PC-3 (cell line): ENCODE results near the gene SINHCAF. TPM values are rescaled to one million over a fixed set of nuclear protein-coding genes. Genes with fewer than 3 reads are reported as not detected.

Experiments
- ATAC-seq: fragments of 200-7000 bp; cut with Tn5 transposase; 2 replicates; pipeline ENCODE4 v1.9.1; 2020; ENCODE audit warnings: mild to moderate bottlenecking, moderate library complexity
- BruUV-seq: library from RNA; stranded (reverse); fragments of 400-500 nt; replicated peaks from 2 replicates; lab custom pipeline; 2021; lab: Mats Ljungman, UMichigan
- CTCF ChIA-PET: fragments of 300-600 bp; sonication (Branson Sonifier 250); formaldehyde crosslinking; loops from one replicate; lab custom pipeline; 2022; ENCODE audit warnings: antibody characterized with exemption; lab: Charles Lee
- POLR2A ChIA-PET: fragments of 300-600 bp; sonication (Branson Sonifier 250); formaldehyde crosslinking; loops from one replicate; lab custom pipeline; 2022; ENCODE audit warnings: antibody characterized with exemption; ENCODE audit not compliant: unreplicated experiment; lab: Charles Lee
- DNase-seq: peaks from one replicate; pipeline ENCODE4 v3.0.0-alpha.2; 2015
- H2AFZ ChIP-seq: fragments of 300-600 bp; sonication (generic); 2 replicates; pipeline ENCODE4 v1.6.0; 2016; ENCODE audit warnings: antibody characterized with exemption, low read length
- H3F3A ChIP-seq: fragments of 300-600 bp; sonication (generic); one replicate; pipeline ENCODE4 v1.6.0; 2017; ENCODE audit warnings: antibody characterized with exemption, low read length, control low read depth, mild to moderate bottlenecking; ENCODE audit not compliant: unreplicated experiment
- H3K27ac ChIP-seq: fragments of 300-600 bp; sonication (generic); 2 replicates; pipeline ENCODE4 v1.5.1; 2016; ENCODE audit warnings: mild to moderate bottlenecking, low read length
- H3K27me3 ChIP-seq: fragments of 300-600 bp; sonication (generic); 2 replicates; pipeline ENCODE4 v1.6.1; 2016; ENCODE audit warnings: low read length, mixed read lengths
- H3K36me3 ChIP-seq: fragments of 300-600 bp; sonication (generic); 2 replicates; pipeline ENCODE4 v1.6.1; 2016; ENCODE audit warnings: low read depth, mixed run types, low read length, mixed read lengths
- H3K4me1 ChIP-seq: fragments of 300-600 bp; sonication (generic); 2 replicates; pipeline ENCODE4 v1.5.1; 2016; ENCODE audit warnings: low read length; ENCODE audit not compliant: insufficient read depth
- H3K4me2 ChIP-seq: fragments of 300-600 bp; sonication (generic); 2 replicates; pipeline ENCODE4 v1.6.0; 2016; ENCODE audit warnings: low read length
- H3K4me3 ChIP-seq: fragments of 300-600 bp; sonication (generic); 2 replicates; pipeline ENCODE4 v1.5.1; 2016; ENCODE audit warnings: mild to moderate bottlenecking, low read length, mixed read lengths
- H3K79me2 ChIP-seq: fragments of 300-600 bp; sonication (generic); 2 replicates; pipeline ENCODE4 v1.6.1; 2017; ENCODE audit warnings: low read length, mixed read lengths
- H3K9ac ChIP-seq: fragments of 300-600 bp; sonication (generic); 2 replicates; pipeline ENCODE4 v1.6.0; 2016; ENCODE audit warnings: mild to moderate bottlenecking, low read length
- H3K9me2 ChIP-seq: fragments of 300-600 bp; sonication (generic); replicated peaks from 2 replicates; pipeline ENCODE4 v1.6.1; 2016; ENCODE audit warnings: mixed run types, low read length, mixed read lengths
- H3K9me3 ChIP-seq: fragments of 300-600 bp; sonication (generic); 2 replicates; pipeline ENCODE4 v1.6.1; 2016; ENCODE audit warnings: low read length, mixed read lengths
- H4K20me1 ChIP-seq: fragments of 300-600 bp; sonication (generic); 2 replicates; pipeline ENCODE4 v1.6.1; 2016; ENCODE audit warnings: low read length, mixed read lengths
- EZH2 ChIP-seq: fragments of 300-600 bp; sonication (generic); IDR thresholded peaks from one replicate; pipeline ENCODE4 v1.6.1; 2017; ENCODE audit warnings: antibody characterized with exemption, mild to moderate bottlenecking, low read length; ENCODE audit not compliant: unreplicated experiment
- EZH2phosphoT487 ChIP-seq: fragments of 300-600 bp; sonication (generic); IDR thresholded peaks from 2 replicates; pipeline ENCODE4 v1.6.1; 2018; ENCODE audit warnings: mild to moderate bottlenecking, antibody characterized with exemption, low read length, borderline replicate concordance
- intact Hi-C: fragments of 100-400 bp; cut with micrococcal nuclease; formaldehyde crosslinking; loops from 2 replicates; pipeline ENCODE4 v1.9.0; 2023
- total RNA-seq: library from RNA; depleted of rRNA; stranded (reverse); fragments of >200 nt; gene quantifications from 2 replicates; pipeline ENCODE4 v1.2.3, GENCODE V29; 2014
- TF ChIP-seq, protein P1 (sequence below): fragments of 300-600 bp; sonication (generic); conservative IDR thresholded peaks from 2 replicates; pipeline ENCODE4 v1.5.1; 2017; ENCODE audit warnings: antibody characterized with exemption, low read depth, mild to moderate bottlenecking, low read length

SINHCAF gene
- total RNA-seq, 1 experiment from 2014 or later, result 32.0 TPM

DNA sequence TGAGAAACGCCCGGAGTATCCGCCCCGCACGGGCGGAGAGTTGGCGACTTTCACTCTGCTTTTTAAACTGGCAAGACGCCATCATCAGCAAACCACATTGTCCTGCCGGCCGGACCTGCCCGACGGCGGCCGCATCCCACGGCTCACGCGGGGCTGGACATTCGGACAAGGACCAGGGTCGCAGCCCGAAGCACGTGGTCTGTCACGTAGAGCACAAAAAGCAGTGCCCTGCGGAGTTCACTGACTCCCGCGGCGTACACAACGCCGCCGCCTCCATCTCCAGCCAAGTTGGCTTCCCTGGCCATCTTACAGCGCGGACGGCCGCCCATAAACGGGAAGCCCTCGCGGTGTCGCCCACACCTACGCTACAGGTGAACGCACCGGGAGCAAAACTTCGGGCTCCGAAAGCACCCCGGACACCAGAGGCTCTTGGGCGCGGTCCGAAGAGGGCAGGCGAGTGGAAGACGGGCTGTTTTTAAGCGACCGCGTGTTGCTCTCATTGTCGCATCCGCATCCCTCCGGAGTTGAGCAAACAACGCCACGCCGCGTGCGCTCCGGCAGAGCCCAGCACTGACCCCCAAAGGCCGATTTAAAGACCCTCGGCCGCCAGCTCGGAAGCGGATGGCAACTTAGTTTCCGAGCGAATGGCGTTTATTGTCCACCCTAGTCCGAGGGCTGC, 966 bp downstream of the SINHCAF start:
- no peaks in the 10 kb centered on the region for H3F3A ChIP-seq
- no peaks in the 10 kb centered on the region for H3K9me2 ChIP-seq
- no peaks in the 10 kb centered on the region for H3K9me3 ChIP-seq
- H2AFZ ChIP-seq, result peak overlapping the region; percentile 50
- H3K9ac ChIP-seq, result peak overlapping the region; percentile 98
- peaks cover 25% of the 10 kb centered on the region for H3K4me1 ChIP-seq
- peaks cover 60% of the 10 kb centered on the region for H3K79me2 ChIP-seq
- BruUV-seq, result TSS peak; percentile 82
- H3K36me3 ChIP-seq, result no peaks in the 10 kb centered on the region
- peak overlapping the region; percentile 89 for H3K4me2 ChIP-seq
- peak overlapping the region; percentile 100 for H3K4me3 ChIP-seq
- H3K27ac ChIP-seq, result peak overlapping the region; percentile 70
- ChIA-PET CTCF (no interaction called here), POLR2A (no interaction called here)
- H4K20me1 ChIP-seq, result peaks cover 38% of the 10 kb centered on the region
- DNase-seq (peak; percentile 47), ATAC-seq (peak; percentile 20)
- no peak for TF ChIP-seq EZH2
- TF ChIP-seq, protein P1, sequence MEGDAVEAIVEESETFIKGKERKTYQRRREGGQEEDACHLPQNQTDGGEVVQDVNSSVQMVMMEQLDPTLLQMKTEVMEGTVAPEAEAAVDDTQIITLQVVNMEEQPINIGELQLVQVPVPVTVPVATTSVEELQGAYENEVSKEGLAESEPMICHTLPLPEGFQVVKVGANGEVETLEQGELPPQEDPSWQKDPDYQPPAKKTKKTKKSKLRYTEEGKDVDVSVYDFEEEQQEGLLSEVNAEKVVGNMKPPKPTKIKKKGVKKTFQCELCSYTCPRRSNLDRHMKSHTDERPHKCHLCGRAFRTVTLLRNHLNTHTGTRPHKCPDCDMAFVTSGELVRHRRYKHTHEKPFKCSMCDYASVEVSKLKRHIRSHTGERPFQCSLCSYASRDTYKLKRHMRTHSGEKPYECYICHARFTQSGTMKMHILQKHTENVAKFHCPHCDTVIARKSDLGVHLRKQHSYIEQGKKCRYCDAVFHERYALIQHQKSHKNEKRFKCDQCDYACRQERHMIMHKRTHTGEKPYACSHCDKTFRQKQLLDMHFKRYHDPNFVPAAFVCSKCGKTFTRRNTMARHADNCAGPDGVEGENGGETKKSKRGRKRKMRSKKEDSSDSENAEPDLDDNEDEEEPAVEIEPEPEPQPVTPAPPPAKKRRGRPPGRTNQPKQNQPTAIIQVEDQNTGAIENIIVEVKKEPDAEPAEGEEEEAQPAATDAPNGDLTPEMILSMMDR, result no peak
- TF ChIP-seq EZH2phosphoT487, result no peak
- intact Hi-C loops, result no loop called here
- H3K27me3 ChIP-seq, result no peaks in the 10 kb centered on the region

DNA sequence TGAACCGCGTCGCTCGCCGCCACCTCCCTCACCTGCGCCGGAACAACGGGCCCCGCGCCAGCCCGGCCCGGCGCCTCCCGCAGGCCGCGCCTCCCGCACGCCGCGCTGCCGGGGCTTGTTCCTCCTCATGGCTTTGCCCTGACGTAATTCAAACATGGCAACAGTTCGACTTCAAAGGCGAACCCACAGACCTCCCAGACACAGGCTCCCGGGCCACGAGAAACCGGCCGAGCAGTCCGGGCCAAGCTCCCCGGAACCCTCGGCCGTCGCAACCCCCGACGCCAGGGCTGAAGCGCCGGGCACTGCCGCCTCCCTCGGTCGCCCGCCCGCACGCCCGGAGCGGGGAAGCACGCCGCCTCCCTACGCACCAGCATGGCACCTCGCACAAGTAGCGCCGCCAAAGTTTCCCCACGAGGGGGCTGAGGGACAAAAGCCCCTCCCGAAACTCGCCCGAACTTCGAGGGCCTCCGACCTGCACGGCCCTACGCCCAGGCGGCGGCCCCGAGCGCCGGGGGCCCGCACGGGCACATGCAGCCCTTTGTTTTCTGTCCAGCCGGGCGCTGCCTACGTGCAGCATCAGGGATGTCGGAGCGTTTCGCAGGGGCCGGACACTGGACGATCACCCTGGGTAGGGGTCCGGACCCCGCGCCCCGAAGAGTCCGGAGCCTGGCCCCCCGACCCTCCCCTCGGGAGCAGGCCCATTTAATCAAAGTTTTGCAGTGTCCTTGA, 1.7 kb downstream of the SINHCAF start:
- no peaks in the 10 kb centered on the region for H3K36me3 ChIP-seq

More for the DNA sequence above, 1.7 kb downstream of the SINHCAF start:
- no TSS peak for BruUV-seq
- CTCF ChIA-PET, result no interaction called here
- H4K20me1 ChIP-seq, result peaks cover 45% of the 10 kb centered on the region
- TF ChIP-seq EZH2 (no peak), EZH2phosphoT487 (no peak)
- TF ChIP-seq, protein P1, result no peak
- H3K9me3 ChIP-seq, result no peaks in the 10 kb centered on the region
- H3K79me2 ChIP-seq, result peaks cover 67% of the 10 kb centered on the region
- peak overlapping the region; percentile 98 for H3K9ac ChIP-seq
- DNase-seq (peak; percentile 65), ATAC-seq (peak; percentile 26)
- H3K9me2 ChIP-seq, result no peaks in the 10 kb centered on the region
- H3K4me2 ChIP-seq, result peak overlapping the region; percentile 89
- intact Hi-C loops, result no loop called here
- H2AFZ ChIP-seq, result peak overlapping the region; percentile 50
- no peaks in the 10 kb centered on the region for H3F3A ChIP-seq
- POLR2A ChIA-PET, result no interaction called here
- H3K27ac ChIP-seq, result peak overlapping the region; percentile 70
- H3K4me1 ChIP-seq, result peaks cover 25% of the 10 kb centered on the region
- no peaks in the 10 kb centered on the region for H3K27me3 ChIP-seq
- H3K4me3 ChIP-seq, result peak overlapping the region; percentile 100
